Osteocyte (in vitro differentiated cells): ENCODE data around the gene DYNLT1. TPM values are rescaled to one million over a fixed set of nuclear protein-coding genes. Genes with fewer than 3 reads are reported as not detected.
"Not testable (repeated sequence)": the region's sequence is repeated elsewhere in the genome, so short reads cannot be mapped to it uniquely, and the experiment has no call there.

Source experiments
- DNase-seq: peaks from one replicate; pipeline ENCODE4 v3.0.0; 2021; ENCODE audit warnings: mixed read lengths; ENCODE audit not compliant: unreplicated experiment; ENCODE audit errors: extremely low spot score
- H3K27ac Mint-ChIP-seq: one replicate; pipeline ENCODE4 v1.8.0; 2021; ENCODE audit warnings: mild to moderate bottlenecking, mixed read lengths; ENCODE audit not compliant: unreplicated experiment
- H3K27me3 Mint-ChIP-seq: one replicate; pipeline ENCODE4 v1.8.0; 2021; ENCODE audit warnings: mixed read lengths; ENCODE audit not compliant: unreplicated experiment
- H3K36me3 Mint-ChIP-seq: one replicate; pipeline ENCODE4 v1.8.0; 2021; ENCODE audit warnings: mixed read lengths; ENCODE audit not compliant: unreplicated experiment
- H3K4me1 Mint-ChIP-seq: one replicate; pipeline ENCODE4 v1.8.0; 2021; ENCODE audit warnings: mixed read lengths; ENCODE audit not compliant: unreplicated experiment
- H3K4me3 Mint-ChIP-seq: one replicate; pipeline ENCODE4 v1.8.0; 2021; ENCODE audit warnings: mild to moderate bottlenecking, moderate library complexity, mixed read lengths; ENCODE audit not compliant: unreplicated experiment
- H3K9me3 Mint-ChIP-seq: one replicate; pipeline ENCODE4 v1.8.0; 2021; ENCODE audit warnings: mixed read lengths; ENCODE audit not compliant: unreplicated experiment
- total RNA-seq: library from RNA; stranded (reverse); gene quantifications from 2 replicates; pipeline ENCODE4 v1.2.1, GENCODE V29; 2021
- TF ChIP-seq, protein P1 (sequence below): fragments of 200-600 bp; sonication (generic); IDR thresholded peaks from 2 replicates; pipeline ENCODE4 v1.5.0; 2021; ENCODE audit warnings: antibody characterized with exemption, mild to moderate bottlenecking, moderate library complexity

Gene DYNLT1
- total RNA-seq, 1 donor from 2014 or later: 116 TPM

DNA sequence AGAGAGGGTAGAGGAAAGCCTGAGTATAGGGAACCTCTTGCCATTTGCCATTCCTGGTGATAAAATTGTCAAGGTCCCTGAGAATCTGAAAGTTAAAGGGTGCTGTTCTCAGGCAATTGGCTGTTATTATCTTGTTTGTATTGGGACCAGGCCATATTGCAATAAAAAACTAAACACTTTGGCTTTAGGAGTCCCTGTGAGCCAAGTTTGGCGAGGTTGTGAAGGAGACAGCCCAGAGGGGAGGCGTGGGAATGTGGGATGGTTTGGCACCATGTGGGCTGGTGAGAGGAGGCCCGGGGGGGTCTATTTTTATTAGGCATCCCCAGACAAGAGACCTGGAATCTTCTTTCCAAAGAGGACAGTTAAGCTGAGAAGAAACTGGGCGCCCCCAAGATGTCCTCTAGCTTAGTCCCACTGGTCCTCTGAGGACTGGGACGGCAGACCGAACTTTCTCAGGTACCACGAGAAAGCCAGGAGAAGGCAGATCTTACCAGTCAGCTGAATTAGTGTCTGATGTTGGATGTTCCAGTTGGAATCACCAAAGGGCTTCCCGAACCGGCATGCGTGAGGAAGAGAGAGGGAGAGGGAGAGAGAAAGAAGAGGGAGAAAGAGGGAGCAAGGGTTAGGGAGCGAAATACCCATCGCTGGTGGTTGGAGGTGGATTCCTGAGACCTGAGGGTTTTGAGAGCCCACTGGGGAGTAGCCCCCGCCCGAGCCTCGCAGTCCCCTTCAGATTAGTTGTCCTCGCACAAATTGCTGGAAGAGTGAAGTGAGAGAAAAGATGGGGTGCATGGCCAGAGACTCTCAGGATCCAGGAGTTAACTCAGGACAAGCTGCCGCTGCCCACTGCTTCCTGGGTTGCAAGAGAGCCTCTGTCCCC, 24.4 kb downstream of the DYNLT1 start:
- H3K4me1 Mint-ChIP-seq: no peaks in the 10 kb centered on the region
- peaks cover 44% of the 10 kb centered on the region for H3K36me3 Mint-ChIP-seq
- TF ChIP-seq, protein P1, sequence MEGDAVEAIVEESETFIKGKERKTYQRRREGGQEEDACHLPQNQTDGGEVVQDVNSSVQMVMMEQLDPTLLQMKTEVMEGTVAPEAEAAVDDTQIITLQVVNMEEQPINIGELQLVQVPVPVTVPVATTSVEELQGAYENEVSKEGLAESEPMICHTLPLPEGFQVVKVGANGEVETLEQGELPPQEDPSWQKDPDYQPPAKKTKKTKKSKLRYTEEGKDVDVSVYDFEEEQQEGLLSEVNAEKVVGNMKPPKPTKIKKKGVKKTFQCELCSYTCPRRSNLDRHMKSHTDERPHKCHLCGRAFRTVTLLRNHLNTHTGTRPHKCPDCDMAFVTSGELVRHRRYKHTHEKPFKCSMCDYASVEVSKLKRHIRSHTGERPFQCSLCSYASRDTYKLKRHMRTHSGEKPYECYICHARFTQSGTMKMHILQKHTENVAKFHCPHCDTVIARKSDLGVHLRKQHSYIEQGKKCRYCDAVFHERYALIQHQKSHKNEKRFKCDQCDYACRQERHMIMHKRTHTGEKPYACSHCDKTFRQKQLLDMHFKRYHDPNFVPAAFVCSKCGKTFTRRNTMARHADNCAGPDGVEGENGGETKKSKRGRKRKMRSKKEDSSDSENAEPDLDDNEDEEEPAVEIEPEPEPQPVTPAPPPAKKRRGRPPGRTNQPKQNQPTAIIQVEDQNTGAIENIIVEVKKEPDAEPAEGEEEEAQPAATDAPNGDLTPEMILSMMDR: no peak
- no peaks in the 10 kb centered on the region for H3K9me3 Mint-ChIP-seq
- peak; percentile 75 for DNase-seq
- no peak overlapping the region for H3K4me3 Mint-ChIP-seq
- no peak overlapping the region for H3K27ac Mint-ChIP-seq
- no peaks in the 10 kb centered on the region for H3K27me3 Mint-ChIP-seq

DNA sequence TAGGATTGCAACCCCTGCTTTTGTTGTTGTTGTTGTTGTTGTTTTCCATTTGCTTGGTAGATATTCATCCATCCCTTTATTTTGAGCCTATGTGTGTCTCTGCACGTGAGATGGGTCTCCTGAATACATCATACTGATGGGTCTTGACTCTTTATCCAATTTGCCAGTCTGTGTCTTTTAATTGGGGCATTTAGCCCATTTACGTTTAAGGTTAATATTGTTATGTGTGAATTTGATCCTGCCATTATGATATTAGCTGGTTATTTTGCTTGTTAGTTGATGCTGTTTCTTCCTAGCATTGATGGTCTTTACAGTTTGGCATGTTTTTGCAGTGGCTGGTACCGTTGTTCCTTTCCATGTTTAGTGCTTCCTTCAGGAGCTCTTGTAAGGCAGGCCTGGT, 26.3 kb downstream of the DYNLT1 start:
- H3K4me3 Mint-ChIP-seq, H3K27me3 Mint-ChIP-seq, H3K9me3 Mint-ChIP-seq, H3K27ac Mint-ChIP-seq, H3K4me1 Mint-ChIP-seq: not testable (repeated sequence)
- peak; percentile 8 for DNase-seq
- H3K36me3 Mint-ChIP-seq: peaks cover 51% of the 10 kb centered on the region

DNA sequence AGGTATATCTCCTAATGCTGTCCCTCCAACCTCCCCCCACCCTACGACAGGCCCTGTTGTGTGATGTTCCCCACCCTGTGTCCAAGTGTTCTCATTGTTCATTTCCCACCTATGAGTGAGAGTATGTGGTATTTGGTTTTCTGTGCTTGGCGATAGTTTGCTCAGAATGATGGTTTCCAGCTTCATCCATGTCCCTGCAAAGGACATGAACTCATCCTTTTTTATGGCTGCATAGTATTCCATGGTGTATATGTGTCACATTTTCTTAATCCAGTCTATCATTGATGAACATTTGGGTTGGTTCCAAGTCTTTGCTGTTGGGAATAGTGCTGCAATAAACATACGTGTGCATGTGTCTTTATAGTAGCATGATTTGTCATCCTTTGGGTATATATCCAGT, 29.9 kb downstream of the DYNLT1 start:
- not testable (repeated sequence) for H3K4me1 Mint-ChIP-seq, H3K27me3 Mint-ChIP-seq, H3K27ac Mint-ChIP-seq, H3K4me3 Mint-ChIP-seq, H3K9me3 Mint-ChIP-seq
- H3K36me3 Mint-ChIP-seq: peaks cover 54% of the 10 kb centered on the region
- peak; percentile 7 for DNase-seq

DNA sequence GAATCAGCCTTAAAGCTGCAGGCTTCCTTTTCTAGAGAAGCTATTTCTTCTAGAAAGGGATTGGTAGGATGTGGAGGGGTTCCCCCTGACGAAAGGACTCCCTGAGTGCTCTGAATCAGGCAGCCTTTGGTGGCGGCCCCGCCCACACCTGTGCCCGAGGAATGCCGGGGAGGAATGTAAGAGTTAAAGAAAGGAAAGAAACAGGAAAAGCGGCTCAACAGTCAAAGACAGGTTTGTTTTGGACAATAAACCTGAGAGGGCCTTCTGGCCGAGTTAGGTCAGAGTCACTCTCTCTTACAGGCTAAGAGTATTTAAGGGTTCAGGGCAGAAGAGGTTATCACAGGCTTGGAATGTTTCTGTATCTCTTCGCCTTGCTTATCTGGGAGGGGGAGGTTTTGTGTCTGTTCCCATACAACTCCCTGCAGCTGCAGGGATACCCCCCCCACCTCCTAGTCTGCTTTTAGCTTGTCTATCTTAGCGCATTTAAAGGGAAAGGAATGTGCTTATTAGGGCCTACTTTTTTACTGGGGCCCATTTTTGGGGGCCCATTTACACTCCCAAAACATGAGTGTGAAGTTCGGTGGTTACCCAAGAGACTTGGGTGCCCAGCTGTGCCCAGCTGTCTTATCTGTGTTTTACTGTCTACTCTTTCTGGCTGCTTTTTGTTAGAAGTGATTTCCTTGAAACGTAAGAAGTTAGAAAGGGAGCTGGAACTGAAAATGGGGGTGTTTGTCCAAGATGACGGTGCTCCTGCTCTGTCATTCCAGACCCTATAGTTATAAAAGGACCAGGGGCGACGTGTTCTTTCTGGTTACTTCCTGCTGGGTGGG, 32.8 kb downstream of the DYNLT1 start:
- H3K27me3 Mint-ChIP-seq: no peaks in the 10 kb centered on the region
- no peaks in the 10 kb centered on the region for H3K9me3 Mint-ChIP-seq
- H3K4me3 Mint-ChIP-seq: no peak overlapping the region
- H3K4me1 Mint-ChIP-seq: no peaks in the 10 kb centered on the region
- no peak overlapping the region for H3K27ac Mint-ChIP-seq
- DNase-seq: peak; percentile 66
- TF ChIP-seq, protein P1: no peak
- peaks cover 41% of the 10 kb centered on the region for H3K36me3 Mint-ChIP-seq

DNA sequence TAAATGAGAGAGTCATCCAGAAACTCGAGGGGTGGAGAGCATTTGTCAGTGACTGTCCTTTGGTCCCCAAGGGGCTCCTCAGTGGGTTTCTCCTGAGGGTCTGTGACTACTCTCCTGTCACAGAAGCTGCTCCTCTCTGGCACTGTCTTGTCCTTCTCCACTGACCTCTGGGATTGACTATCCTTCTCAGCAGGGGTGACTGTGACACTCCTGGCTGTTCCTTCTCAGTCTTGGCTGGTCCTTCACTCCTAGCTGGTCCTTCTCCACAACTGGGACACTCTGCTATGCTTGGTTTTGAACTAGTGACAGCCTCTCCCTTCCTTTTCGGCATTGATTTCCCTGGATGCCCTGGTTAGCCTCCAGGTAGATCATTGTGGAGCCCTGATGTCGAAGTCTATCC, 33.5 kb downstream of the DYNLT1 start:
- TF ChIP-seq, protein P1: no peak
- Mint-ChIP-seq H3K4me1 (no peaks in the 10 kb centered on the region), H3K9me3 (no peaks in the 10 kb centered on the region), H3K36me3 (peaks cover 34% of the 10 kb centered on the region), H3K27me3 (no peaks in the 10 kb centered on the region), H3K27ac (no peak overlapping the region), H3K4me3 (no peak overlapping the region)
- no peak for DNase-seq
